Colonic mucosa (tissue), 4 donors: ENCODE measurements around the gene MANSC4. TPM values are rescaled to one million over a fixed set of nuclear protein-coding genes. Genes with fewer than 3 reads are reported as not detected.

ENCODE experiments used
- DNase-seq: peaks from one replicate; pipeline ENCODE4 v3.0.0-alpha.2; 2020
- H3K27ac ChIP-seq: fragments of 200-600 bp; one replicate; pipeline ENCODE4 v1.8.0; 2021
- H3K27me3 ChIP-seq: fragments of 200-600 bp; one replicate; pipeline ENCODE4 v1.8.0; 2021
- H3K36me3 ChIP-seq: fragments of 200-600 bp; one replicate; pipeline ENCODE4 v1.8.0; 2021
- H3K4me1 ChIP-seq: fragments of 200-600 bp; one replicate; pipeline ENCODE4 v1.8.0; 2021; ENCODE audit warnings: mild to moderate bottlenecking
- H3K4me3 ChIP-seq: fragments of 200-600 bp; one replicate; pipeline ENCODE4 v1.8.0; 2021
- H3K9ac ChIP-seq, 2 donors: one replicate each; pipeline ENCODE4 v1.7.0; 2013; ENCODE audit warnings: control low read depth in 2 of 2, low read depth in 2 of 2, low read length in 2 of 2
- H3K9me3 ChIP-seq: fragments of 200-600 bp; one replicate; pipeline ENCODE4 v1.8.0; 2021
- CTCF ChIP-seq: fragments of 200-600 bp; IDR thresholded peaks from one replicate; pipeline ENCODE4 v1.8.0; 2022; ENCODE audit warnings: antibody characterized with exemption, mild to moderate bottlenecking
- intact Hi-C: fragments of 100-400 bp; cut with DNase I; formaldehyde crosslinking; loops from one replicate; pipeline ENCODE4 v1.14.1; 2022
- total RNA-seq, 2 donors: library from RNA; stranded (reverse); fragmentation: NEBNext Ultra II Directional in 1 of 2; extraction: Animal tissue kit (Norgen Biotek cat#: 25700) in 1 of 2; gene quantifications; one replicate each; pipeline ENCODE4 v1.2.1, GENCODE V29; 2021
- donor health status: healthy.
- donor health status: DM: no; HTN: no; CAD: no.
- donor health status: DM: no; HTN: no; CAD: no.

MANSC4 gene
- total RNA-seq, 2 donors from 2014 or later = not detected

- TF ChIP-seq CTCF = no peak
- Histone ChIP-seq H3K27me3 (no peaks in the 10 kb centered on the region), H3K27ac (peak overlapping the region; percentile 93), H3K4me3 (peak overlapping the region; percentile 78), H3K4me1 (peaks cover 6% of the 10 kb centered on the region), H3K9me3 (no peaks in the 10 kb centered on the region), H3K36me3 (no peaks in the 10 kb centered on the region), H3K9ac (peak overlapping the region; percentile 77 to 91)
- peak; percentile 47 for DNase-seq
- intact Hi-C loops = loop anchor here (10.0 kb wide), 1 partner anchor 46 kb away; no protein-coding TSS in a partner anchor
These were observed 774 bp upstream of the MANSC4 start for GRCh38 chr12:27780612-27781408.

GRCh38 chr12:27779416-27779919, 568 bp downstream of the MANSC4 start:
- peak; percentile 33 for DNase-seq
- intact Hi-C loops = no loop called here

GRCh38 chr12:27778206-27778605, 1.8 kb downstream of the MANSC4 start:
- H3K27me3 ChIP-seq = no peaks in the 10 kb centered on the region
- peaks cover 4% of the 10 kb centered on the region for H3K4me1 ChIP-seq
- no peak overlapping the region for H3K9ac ChIP-seq
- no peaks in the 10 kb centered on the region for H3K9me3 ChIP-seq
- no peaks in the 10 kb centered on the region for H3K36me3 ChIP-seq
- no peak for TF ChIP-seq CTCF
- no peak overlapping the region for H3K27ac ChIP-seq
- DNase-seq = no peak
- no peak overlapping the region for H3K4me3 ChIP-seq
- intact Hi-C loops = no loop called here

More at GRCh38 chr12:27779416-27779919, 568 bp downstream of the MANSC4 start:
- no peaks in the 10 kb centered on the region for H3K36me3 ChIP-seq
- H3K9me3 ChIP-seq = no peaks in the 10 kb centered on the region
- H3K4me1 ChIP-seq = peaks cover 4% of the 10 kb centered on the region
- peak overlapping the region; percentile 78 for H3K4me3 ChIP-seq
- H3K9ac ChIP-seq = peak overlapping the region; percentile 77 to 85
- no peak for TF ChIP-seq CTCF
- peak overlapping the region; percentile 93 for H3K27ac ChIP-seq
- no peaks in the 10 kb centered on the region for H3K27me3 ChIP-seq

GRCh38 chr12:27777141-27777540, 2.9 kb downstream of the MANSC4 start:
- no peaks in the 10 kb centered on the region for H3K27me3 ChIP-seq
- no peak for TF ChIP-seq CTCF
- H3K4me3 ChIP-seq = no peak overlapping the region
- no peak for DNase-seq
- peaks cover 3% of the 10 kb centered on the region for H3K4me1 ChIP-seq
- no peaks in the 10 kb centered on the region for H3K36me3 ChIP-seq
- no peak overlapping the region for H3K9ac ChIP-seq
- intact Hi-C loops = no loop called here
- no peaks in the 10 kb centered on the region for H3K9me3 ChIP-seq
- H3K27ac ChIP-seq = no peak overlapping the region

- Histone ChIP-seq H3K4me3 (no peak overlapping the region), H3K9ac (no peak overlapping the region), H3K27ac (no peak overlapping the region), H3K9me3 (no peaks in the 10 kb centered on the region), H3K36me3 (no peaks in the 10 kb centered on the region), H3K27me3 (no peaks in the 10 kb centered on the region), H3K4me1 (no peaks in the 10 kb centered on the region)
- no peak for DNase-seq
- TF ChIP-seq CTCF = no peak
- intact Hi-C loops = no loop called here
These were observed 7.5 kb downstream of the MANSC4 start for GRCh38 chr12:27772328-27773049.
